NCI-H345 treated with DMSO at 0.1 percent for 48 hours (cell line): Measurements from ENCODE around the gene TRIP4.
A peak's percentile ranks its signal among the peaks of the same experiment; 100 is the strongest.
"Not testable (repeated sequence)": the region's sequence is repeated elsewhere in the genome, so short reads cannot be mapped to it uniquely, and the experiment has no call there.

Experiments
- DNase-seq: peaks from one replicate; lab custom pipeline; 2025; ENCODE audit not compliant: unreplicated experiment; lab: John Stamatoyannopoulos, UW

Gene TRIP4

DNA sequence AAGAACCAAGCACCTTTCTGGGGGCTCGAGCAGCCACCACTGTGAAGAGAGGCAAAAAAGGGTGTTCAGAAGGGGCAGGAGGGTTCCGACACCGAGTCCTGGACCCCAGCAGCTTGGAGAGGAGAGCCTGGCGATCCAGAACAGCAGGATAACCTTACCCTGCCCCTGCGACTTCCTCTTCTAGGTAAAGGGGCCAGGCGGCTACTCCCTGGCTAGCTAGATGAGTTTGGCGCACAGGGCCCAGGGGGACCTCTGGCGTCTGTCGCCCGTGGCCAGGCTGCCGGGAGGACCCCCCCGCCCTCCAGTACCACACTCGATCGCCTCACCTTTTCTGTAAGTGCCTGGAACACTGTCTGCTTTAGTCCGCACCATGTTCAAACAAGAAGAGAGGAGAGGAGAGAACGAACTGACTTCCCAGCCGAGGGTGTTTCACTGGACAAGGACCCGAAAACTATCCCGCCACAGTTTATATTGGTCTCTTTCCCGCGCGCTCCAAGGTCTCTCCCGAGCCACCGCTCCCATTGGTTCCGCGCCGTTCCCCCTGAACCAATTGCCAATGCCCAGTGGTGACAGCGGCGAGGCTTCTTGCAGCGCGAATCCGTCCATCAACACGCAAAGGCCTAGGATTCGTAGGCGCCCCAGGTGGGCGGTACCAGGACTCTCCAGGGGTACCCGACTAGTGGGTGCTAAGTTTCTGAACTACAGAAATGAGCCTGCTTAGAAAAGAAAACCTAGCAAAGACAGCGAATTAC, 6.5 kb upstream of the TRIP4 start, which contains the start of gene PCLAF:
PCLAF (minus strand) TSS at position 442 of the 752 bp plus-strand sequence; CDS start at position 372, 70 bp downstream.
- DNase-seq = peak; percentile 81

DNA sequence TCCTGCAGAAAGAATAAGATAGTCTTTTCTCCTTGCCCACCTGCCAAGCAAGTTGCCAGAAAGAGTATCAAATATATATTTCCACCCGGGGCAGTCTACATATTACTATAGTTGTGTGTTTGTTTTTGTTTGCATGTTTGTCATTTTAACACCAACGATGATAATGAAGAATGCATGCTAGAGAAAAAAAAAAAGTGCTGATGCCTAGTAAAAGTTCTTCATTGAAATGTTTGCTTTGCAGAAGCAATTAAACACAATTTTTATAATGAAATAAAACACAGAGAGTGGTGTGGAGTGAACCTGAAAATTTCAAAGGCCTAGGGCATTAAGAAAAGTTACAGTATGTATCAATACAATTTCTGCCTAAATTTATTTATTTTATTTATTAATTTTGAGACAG, 3.9 kb upstream of the TRIP4 start:
- no peak for DNase-seq

GRCh38 chr15:64386291-64386690, 1.3 kb upstream of the TRIP4 start:
- DNase-seq = no peak

DNA sequence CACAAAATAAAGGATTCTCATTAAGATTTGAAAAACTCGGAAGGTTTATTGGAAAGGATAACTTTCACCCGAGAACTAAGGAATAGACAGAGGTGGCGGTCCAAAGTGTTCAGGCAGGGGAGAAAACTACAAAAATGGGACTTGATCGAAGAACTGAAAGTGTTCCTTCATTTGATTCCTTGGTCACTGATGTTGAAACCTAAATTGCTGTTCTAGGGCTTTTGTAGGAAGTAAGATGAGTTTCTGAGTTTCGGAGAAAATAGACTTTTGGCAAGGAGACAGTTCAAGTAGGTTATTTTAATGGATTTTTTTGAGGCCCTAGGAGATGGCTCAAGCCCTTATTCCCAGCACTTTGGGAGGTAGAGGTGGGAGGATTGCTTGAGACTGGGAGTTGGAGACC, 1.4 kb downstream of the TRIP4 start:
- no peak for DNase-seq

GRCh38 chr15:64392471-64392870, 4.8 kb downstream of the TRIP4 start:
- not testable (repeated sequence) for DNase-seq

DNA sequence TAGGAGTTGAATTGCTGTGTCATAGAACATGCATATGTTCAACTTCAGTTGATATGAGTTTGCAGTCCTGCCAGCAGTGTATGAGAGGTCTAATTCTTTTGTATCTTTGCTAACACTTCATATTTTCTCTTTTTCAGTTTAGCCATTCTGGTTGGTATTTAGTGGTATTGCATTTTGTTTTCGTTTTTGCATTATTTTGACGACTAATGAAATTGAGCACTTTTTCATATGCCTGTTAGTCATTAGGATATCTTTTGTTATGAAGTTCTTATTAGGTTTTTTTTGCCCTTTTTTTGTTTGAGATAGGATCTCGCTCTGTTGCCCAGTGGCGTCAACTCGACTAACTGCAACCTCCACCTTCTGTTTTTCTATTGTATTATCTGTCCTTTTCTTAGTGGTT, 9.2 kb downstream of the TRIP4 start:
- DNase-seq = no peak

GRCh38 chr15:64398575-64398974, 10.9 kb downstream of the TRIP4 start:
- DNase-seq = no peak

DNA sequence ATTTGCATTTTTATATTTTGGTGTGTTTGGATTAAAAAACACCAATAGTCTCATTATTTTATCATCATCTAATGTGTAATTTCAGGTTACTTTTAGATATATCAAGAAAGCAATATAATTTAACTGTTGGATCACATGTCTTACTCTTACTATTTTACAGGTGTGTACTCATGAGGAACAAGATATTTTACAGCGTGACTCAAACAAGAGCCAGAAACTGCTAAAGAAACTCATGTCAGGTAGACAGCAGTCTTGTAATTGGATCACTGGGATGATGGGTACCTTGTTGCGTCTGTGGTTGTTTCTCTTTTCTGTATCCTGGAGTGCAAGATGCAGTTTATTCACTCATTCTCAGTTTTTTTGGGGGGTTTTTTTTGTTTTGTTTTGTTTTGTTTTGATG, 12.9 kb downstream of the TRIP4 start:
- no peak for DNase-seq

- no peak for DNase-seq
Observed at GRCh38 chr15:64412216-64412615, 24.6 kb downstream of the TRIP4 start.

- DNase-seq = no peak
Observed at GRCh38 chr15:64422697-64423096, 35.1 kb downstream of the TRIP4 start.

DNA sequence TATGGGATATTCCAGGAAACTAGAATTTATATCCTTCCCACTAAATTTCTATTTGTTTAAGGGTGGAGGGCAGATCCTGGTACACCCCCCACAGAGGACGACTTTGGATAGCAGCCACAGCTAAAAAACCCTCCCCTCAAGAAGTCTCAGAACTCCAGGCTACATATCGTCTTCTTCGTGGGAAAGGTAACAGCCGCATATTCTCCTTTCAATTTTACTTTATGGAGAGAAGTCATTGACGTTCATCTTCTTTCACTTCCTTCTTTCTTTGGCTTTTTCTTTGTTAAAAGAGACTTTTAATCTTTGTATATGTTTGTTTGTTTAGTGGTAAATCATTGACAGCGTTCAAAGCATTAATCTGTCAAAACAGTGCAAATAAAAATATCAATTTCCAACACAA, 36.3 kb downstream of the TRIP4 start:
- no peak for DNase-seq

GRCh38 chr15:64425221-64425620, 37.6 kb downstream of the TRIP4 start:
- DNase-seq = no peak

- DNase-seq = no peak
Observed at GRCh38 chr15:64426845-64427465, 39.3 kb downstream of the TRIP4 start.

GRCh38 chr15:64429448-64429847, 41.8 kb downstream of the TRIP4 start:
- DNase-seq = no peak

GRCh38 chr15:64430000-64430735, 42.5 kb downstream of the TRIP4 start:
- DNase-seq = peak; percentile 85

DNA sequence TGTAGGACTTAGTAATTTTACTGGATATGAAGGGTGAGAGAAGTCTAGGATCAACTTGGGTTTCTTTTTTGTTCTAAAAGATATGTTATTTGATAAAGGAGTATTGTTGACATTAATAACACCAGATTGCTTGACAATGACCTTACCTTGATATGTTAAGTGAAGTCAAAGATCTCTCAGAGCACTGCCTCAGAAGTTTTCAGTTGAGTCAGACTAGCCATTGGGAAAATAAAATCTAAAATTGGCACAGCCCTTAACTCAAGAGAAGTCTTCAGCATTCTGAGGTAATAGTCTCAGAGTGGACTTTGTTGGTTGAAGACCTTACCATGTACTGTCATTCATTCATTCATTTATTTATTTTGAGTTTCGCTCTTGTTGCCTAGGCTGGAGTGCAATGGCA, 50.3 kb downstream of the TRIP4 start:
- no peak for DNase-seq

GRCh38 chr15:64438653-64439447, 51.2 kb downstream of the TRIP4 start:
- no peak for DNase-seq

- DNase-seq = no peak
Observed at GRCh38 chr15:64441852-64442251, 54.2 kb downstream of the TRIP4 start.

GRCh38 chr15:64443016-64443415, 55.4 kb downstream of the TRIP4 start:
- no peak for DNase-seq

GRCh38 chr15:64443747-64444621, 56.3 kb downstream of the TRIP4 start:
- DNase-seq = no peak
